LNCaP clone FGC (cell line): ENCODE results near the gene APOL1.

Experiments
- DNase-seq: peaks from one replicate; pipeline ENCODE4 v3.0.0-alpha.2; 2011; ENCODE audit warnings: low read depth
- H3K4me3 ChIP-seq: 2 replicates; pipeline ENCODE4 v1.5.1; 2011; ENCODE audit warnings: mild to moderate bottlenecking, low read depth, low read length, control low read depth
- CTCF ChIP-seq: IDR thresholded peaks from 2 replicates; pipeline ENCODE4 v1.5.1; 2012; ENCODE audit warnings: mild to moderate bottlenecking; ENCODE audit not compliant: control insufficient read depth, insufficient read depth; ENCODE audit errors: extremely low read depth

The APOL1 gene

GRCh38 chr22:36218648-36219193 is 34.2 kb upstream of the APOL1 start:
- DNase-seq, result no peak
- no peak for TF ChIP-seq CTCF
- no peak overlapping the region for H3K4me3 ChIP-seq

GRCh38 chr22:36220451-36220921 is 32.4 kb upstream of the APOL1 start:
- no peak for TF ChIP-seq CTCF
- no peak for DNase-seq
- no peak overlapping the region for H3K4me3 ChIP-seq

- peak; percentile 81 for TF ChIP-seq CTCF
- DNase-seq, result no peak
- H3K4me3 ChIP-seq, result no peak overlapping the region
These were observed 30.9 kb upstream of the APOL1 start for GRCh38 chr22:36221799-36222751.

DNA sequence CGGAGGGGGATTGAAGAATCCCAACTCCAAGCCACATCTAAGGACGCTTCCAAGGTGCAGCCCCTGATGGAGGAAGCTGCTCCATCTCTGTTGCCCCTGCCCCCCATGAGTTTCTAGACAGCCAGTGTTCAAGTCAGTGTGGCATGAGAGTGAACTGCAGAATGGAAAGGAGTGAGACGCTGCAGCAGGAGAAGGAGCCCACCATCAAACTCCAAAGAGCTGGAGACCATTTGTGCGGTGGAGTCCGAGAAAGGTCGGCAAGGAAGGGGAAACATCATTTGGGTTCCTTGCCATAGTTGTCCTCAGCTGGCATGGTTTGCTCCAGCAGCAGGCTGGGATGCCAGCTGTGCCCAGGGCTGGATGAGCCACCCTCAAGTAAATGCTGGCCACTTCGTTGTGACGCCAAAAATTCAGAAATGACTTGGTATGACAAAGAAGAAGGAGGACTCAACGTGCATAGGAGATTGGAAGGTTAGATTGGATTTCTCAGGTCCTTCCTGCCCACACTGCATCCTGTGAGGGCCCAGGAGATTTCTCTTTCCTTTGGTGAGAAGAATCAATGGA is 30.0 kb upstream of the APOL1 start:
- no peak overlapping the region for H3K4me3 ChIP-seq
- TF ChIP-seq CTCF, result no peak
- DNase-seq, result no peak

GRCh38 chr22:36223504-36223903 is 29.4 kb upstream of the APOL1 start:
- no peak for DNase-seq
- no peak for TF ChIP-seq CTCF
- no peak overlapping the region for H3K4me3 ChIP-seq

DNA sequence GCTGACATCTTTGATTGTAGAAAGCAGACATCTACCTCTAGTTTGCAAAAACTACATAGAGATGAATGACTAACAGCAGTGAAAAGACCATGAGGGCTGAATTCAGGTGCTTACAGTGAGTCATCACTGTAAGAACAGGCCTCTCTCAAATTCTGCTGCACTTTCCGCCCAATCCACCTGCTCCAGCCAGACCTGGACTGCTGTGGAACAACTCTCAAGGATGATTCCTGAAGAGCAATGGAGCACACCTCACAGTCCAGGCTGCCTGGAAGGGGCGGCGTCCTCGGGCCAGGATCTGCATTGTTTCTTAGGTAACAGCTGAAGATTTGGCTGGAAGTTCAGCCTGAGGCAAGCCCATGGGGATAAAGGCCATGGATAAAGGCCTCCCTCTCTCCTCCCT is 28.7 kb upstream of the APOL1 start:
- no peak for DNase-seq
- no peak for TF ChIP-seq CTCF
- no peak overlapping the region for H3K4me3 ChIP-seq
